Spleen (tissue), 11 donors: ENCODE measurements around the gene PCMT1. TPM values are rescaled to one million over a fixed set of nuclear protein-coding genes. Genes with fewer than 3 reads are reported as not detected.
"Not testable (repeated sequence)": the region's sequence is repeated elsewhere in the genome, so short reads cannot be mapped to it uniquely, and the experiment has no call there.

ENCODE experiments used
- DNase-seq: peaks from one replicate; pipeline ENCODE4 v3.0.0-alpha.2; 2020
- H3K27ac ChIP-seq, 8 donors: fragments of 200-600 bp; sonication (generic) in 7 of 8; 1 replicate in 4 of 8; 2 replicates in 4 of 8; pipeline versions ENCODE4 v1.5.0 to v1.8.0; 2016 to 2021; ENCODE audit warnings: inconsistent platforms in 4 of 8, mild to moderate bottlenecking in 4 of 8, moderate library complexity in 1 of 8
- H3K27me3 ChIP-seq, 7 donors: fragments of 200-600 bp; sonication (generic) in 6 of 7; replicated peaks in 1 of 7; 1 replicate in 4 of 7; 2 replicates in 3 of 7; pipeline versions ENCODE4 v1.5.0 to v1.8.0; 2016 to 2021; ENCODE audit warnings: inconsistent platforms in 3 of 7, mild to moderate bottlenecking in 1 of 7
- H3K36me3 ChIP-seq, 6 donors: fragments of 200-600 bp; sonication (generic) in 5 of 6; 1 replicate in 4 of 6; 2 replicates in 2 of 6; pipeline versions ENCODE4 v1.5.0 to v1.8.0; 2016 to 2021; ENCODE audit warnings: inconsistent platforms in 2 of 6
- H3K4me1 ChIP-seq, 6 donors: fragments of 200-600 bp; sonication (generic) in 5 of 6; 1 replicate in 3 of 6; 2 replicates in 3 of 6; pipeline versions ENCODE4 v1.5.0 to v1.8.0; 2016 to 2021; ENCODE audit warnings: inconsistent platforms in 3 of 6
- H3K4me3 ChIP-seq, 8 donors: fragments of 200-600 bp; sonication (generic) in 7 of 8; 1 replicate in 4 of 8; 2 replicates in 4 of 8; pipeline versions ENCODE4 v1.5.0 to v1.8.0; 2016 to 2021; ENCODE audit warnings: inconsistent platforms in 4 of 8, mild to moderate bottlenecking in 4 of 8, moderate library complexity in 2 of 8
- H3K9me3 ChIP-seq, 8 donors: fragments of 200-600 bp; sonication (generic) in 7 of 8; 1 replicate in 4 of 8; 2 replicates in 4 of 8; pipeline versions ENCODE4 v1.5.0 to v1.8.0; 2016 to 2021; ENCODE audit warnings: inconsistent platforms in 4 of 8
- POLR2A ChIP-seq, 3 donors: fragments of 450-650 bp; IDR thresholded peaks; one replicate each; pipeline ENCODE4 v1.5.1; 2017; ENCODE audit warnings: antibody characterized with exemption in 3 of 3, mild to moderate bottlenecking in 1 of 3
- POLR2AphosphoS5 ChIP-seq, 3 donors: sonication (generic); formaldehyde crosslinking; IDR thresholded peaks; one replicate each; pipeline ENCODE4 v1.5.1; 2017; ENCODE audit warnings: antibody characterized with exemption in 3 of 3
- WGBS, 5 donors: extraction: QIAGEN DNeasy Blood & Tissue Kit in 3 of 5; methylation state at CpG; one replicate each; pipeline versions ENCODE4 v1.1.5 to v1.1.7; 2013 to 2018; 5-methylcytosine and 5-hydroxymethylcytosine counted together
- intact Hi-C: fragments of 100-400 bp; cut with DNase I; formaldehyde crosslinking; loops from one replicate; pipeline ENCODE4 v1.15.0; 2023; ENCODE audit warnings: low total_unique reads
- polyA plus RNA-seq, 3 donors: library from polyadenylated mRNA; stranded (reverse); fragments of 200-250 nt; gene quantifications; one replicate each; pipeline ENCODE4 v1.2.1, GENCODE V29; 2013
- total RNA-seq, 7 donors: library from RNA; depleted of rRNA in 3 of 7; stranded (reverse); fragments of >200 nt in 3 of 7; fragmentation: NEBNext Ultra II Directional in 4 of 7; extraction: Animal tissue kit (Norgen Biotek cat#: 25700) in 4 of 7; gene quantifications; one replicate each; pipeline versions ENCODE4 v1.1.0 to v1.2.1, GENCODE V29; 2016 to 2021
- TF ChIP-seq, protein P1 (sequence below), 11 experiments: fragments of 200-600 bp in 7 of 11; fragments of 450-650 bp in 4 of 11; sonication (generic) in 4 of 11; IDR thresholded peaks in 8 of 11; conservative IDR thresholded peaks in 3 of 11; 1 replicate in 7 of 11; 2 replicates in 4 of 11; pipeline versions ENCODE4 v1.4.0 to v1.8.0; 2016 to 2021; ENCODE audit warnings: antibody characterized with exemption in 11 of 11, inconsistent platforms in 4 of 11, mild to moderate bottlenecking in 1 of 11
- donor health status: healthy with polysubstance abuse.
- donor health status: DM: no; HTN: no; CAD: no; lungs with moderate emphysema.
- donor health status: DM: no; HTN: no; CAD: no.
- donor health status: Bipolar disorder and iron deficiency.
- donor health status: healthy.
- donor health status: DM: no; HTN: no; CAD: no.
- donor health status: DM: yes; HTN: yes; CAD: no.

Gene PCMT1
- total and polyA plus RNA-seq, 10 donors = 22.0 to 66.7 (median 49.2) TPM

DNA sequence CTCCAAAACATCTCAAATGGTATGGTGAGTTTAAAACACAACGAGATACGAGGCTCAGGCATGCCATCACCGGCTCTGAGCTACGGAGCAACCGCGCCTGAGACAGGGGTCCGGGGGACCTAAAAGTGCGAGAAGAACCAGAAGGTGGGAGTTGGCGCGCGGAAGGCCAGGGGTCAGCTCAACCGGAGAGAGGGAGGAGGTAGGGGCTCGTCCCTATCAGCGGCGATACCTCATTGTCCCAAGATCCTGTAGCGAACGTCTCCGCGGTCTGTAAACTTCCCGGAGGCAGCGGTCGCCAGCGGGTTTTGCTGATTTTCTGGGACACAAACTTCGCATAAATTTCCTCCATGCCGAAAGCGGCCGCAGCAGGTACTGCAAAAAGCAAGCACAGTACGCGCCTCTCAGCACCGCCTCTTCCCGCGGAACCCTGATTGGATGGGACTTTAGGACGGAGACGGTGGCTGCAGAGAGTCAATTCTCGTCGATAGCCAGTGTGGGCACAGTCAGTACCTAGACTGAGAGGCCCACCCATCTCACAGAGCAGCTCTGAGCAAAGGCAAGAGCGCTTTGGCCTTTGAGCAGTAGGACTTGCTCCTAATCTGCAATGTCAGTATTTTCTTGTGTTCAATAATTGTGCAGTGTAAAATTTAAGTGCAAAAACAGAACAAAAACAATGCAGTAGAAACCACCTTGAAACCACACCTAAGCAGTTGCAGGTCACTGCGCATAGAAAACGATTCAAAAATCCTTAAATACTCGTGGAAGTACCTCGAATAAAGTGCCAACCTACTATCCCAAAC is 3.2 kb upstream of the PCMT1 start, which contains the start of gene NUP43:
Gene NUP43 (minus strand): TSS at position 383 of the 800 bp plus-strand sequence. CDS start 34 bp downstream, at position 349.
- DNase-seq = peak; percentile 96
- peak within 1 kb of the TSS; percentile 70 to 95 (median 82) for H3K4me3 ChIP-seq
- H3K9me3 ChIP-seq = no peaks in the 10 kb centered on the region
- 5 to 7% (median 5%) methylated on average over 30 to 41 of the region's 41 CpGs for WGBS, 5 donors
- H3K27me3 ChIP-seq = no peaks in the 10 kb centered on the region
- peaks cover 3 to 33% (median 21%) of the 10 kb centered on the region in 6 donors for H3K36me3 ChIP-seq
- TF ChIP-seq POLR2AphosphoS5 (IDR thresholded peaks at IDR 0.05) (peak; percentile 73 to 90 (median 90)), POLR2A (IDR thresholded peaks at IDR 0.05) (peak in 2 of 3 donors; percentile 11 to 28)
- TF ChIP-seq, protein P1, sequence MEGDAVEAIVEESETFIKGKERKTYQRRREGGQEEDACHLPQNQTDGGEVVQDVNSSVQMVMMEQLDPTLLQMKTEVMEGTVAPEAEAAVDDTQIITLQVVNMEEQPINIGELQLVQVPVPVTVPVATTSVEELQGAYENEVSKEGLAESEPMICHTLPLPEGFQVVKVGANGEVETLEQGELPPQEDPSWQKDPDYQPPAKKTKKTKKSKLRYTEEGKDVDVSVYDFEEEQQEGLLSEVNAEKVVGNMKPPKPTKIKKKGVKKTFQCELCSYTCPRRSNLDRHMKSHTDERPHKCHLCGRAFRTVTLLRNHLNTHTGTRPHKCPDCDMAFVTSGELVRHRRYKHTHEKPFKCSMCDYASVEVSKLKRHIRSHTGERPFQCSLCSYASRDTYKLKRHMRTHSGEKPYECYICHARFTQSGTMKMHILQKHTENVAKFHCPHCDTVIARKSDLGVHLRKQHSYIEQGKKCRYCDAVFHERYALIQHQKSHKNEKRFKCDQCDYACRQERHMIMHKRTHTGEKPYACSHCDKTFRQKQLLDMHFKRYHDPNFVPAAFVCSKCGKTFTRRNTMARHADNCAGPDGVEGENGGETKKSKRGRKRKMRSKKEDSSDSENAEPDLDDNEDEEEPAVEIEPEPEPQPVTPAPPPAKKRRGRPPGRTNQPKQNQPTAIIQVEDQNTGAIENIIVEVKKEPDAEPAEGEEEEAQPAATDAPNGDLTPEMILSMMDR (IDR thresholded peaks at IDR 0.05 in 8 of 11, conservative IDR thresholded peaks at IDR 0.05 in 3 of 11) = peak; percentile 75 to 96 (median 90)
- intact Hi-C loops = no loop called here
- H3K27ac ChIP-seq = peak within 1 kb of the TSS; percentile 55 to 86 (median 82)
- H3K4me1 ChIP-seq = peaks cover 25 to 64% (median 44%) of the 10 kb centered on the region in 6 donors

DNA sequence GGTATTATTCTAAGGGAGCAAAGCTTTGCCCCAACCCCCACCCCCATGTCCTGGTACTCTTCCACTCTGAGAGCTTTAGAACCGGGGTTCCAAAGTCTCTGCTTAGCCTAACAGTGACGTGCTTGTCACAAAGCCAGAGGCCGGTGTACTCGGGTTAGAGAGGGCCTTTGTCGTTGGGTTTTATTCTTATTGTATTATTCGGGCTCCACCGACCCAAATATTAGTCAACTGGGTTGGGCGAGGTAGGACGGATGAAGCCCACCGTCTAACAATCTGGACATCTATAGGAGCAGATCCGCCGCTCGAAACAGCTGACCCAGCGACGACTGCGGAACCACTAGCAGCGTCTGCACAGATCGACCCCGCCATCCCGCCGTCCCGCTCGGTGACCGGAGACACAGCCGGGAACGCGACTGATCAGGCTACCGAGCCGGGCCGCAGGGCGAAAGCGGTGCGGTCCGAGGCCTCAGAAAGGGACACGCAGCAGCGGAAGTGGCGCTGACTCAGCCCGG is 403 bp upstream of the PCMT1 start:
- H3K9me3 ChIP-seq, intact Hi-C loops, DNase-seq, H3K36me3 ChIP-seq, H3K27me3 ChIP-seq: not testable (repeated sequence)
- H3K4me1 ChIP-seq = peaks cover 32 to 86% (median 67%) of the 10 kb centered on the region in 6 donors
- H3K27ac ChIP-seq = peak overlapping the region; percentile 82 to 98 (median 94)
- 0 to 1% (median 0%) methylated on average over 1 to 25 of the region's 38 CpGs; no CpG with 5 or more reads in 1 of the 5 donors for WGBS, 5 donors
- peak overlapping the region; percentile 73 to 95 (median 85) for H3K4me3 ChIP-seq

DNA sequence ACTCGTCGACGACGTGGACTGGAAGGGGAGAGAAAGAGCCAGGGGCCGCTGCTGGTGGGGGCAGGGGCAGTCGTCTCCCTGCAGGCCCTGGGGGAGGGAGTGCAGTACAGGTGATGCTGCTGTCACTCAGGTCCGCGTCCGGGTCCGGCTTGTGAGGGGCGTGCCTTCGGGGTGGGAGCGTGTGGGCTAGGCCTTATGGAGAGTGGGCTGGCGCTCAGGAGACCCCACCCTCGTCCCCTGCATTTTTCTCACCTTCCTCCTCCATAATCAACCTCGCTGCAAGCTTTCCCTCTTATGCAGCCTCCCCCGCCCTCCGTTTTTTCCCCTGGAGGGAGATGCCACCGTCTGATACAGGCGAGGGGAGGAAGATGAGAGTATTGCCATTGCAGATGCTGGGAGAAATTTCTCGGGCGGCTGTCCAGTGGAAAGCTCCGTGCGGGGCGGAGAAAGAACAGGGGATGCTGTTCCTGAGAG is 632 bp downstream of the PCMT1 start:
- no peak for DNase-seq
- Histone ChIP-seq H3K36me3 (no peaks in the 10 kb centered on the region), H3K4me1 (peaks cover 28 to 86% (median 67%) of the 10 kb centered on the region in 6 donors), H3K27ac (peak overlapping the region; percentile 82 to 98 (median 94)), H3K4me3 (peak overlapping the region; percentile 73 to 95 (median 85)), H3K27me3 (no peaks in the 10 kb centered on the region), H3K9me3 (no peaks in the 10 kb centered on the region)
- WGBS, 5 donors = 1 to 2% (median 2%) methylated on average over 19 to 25 of the region's 25 CpGs
- intact Hi-C loops = no loop called here
- TF ChIP-seq POLR2AphosphoS5 (IDR thresholded peaks at IDR 0.05) = no peak
- no peak for TF ChIP-seq POLR2A (IDR thresholded peaks at IDR 0.05)
- TF ChIP-seq, protein P1 (IDR thresholded peaks at IDR 0.05 in 8 of 11, conservative IDR thresholded peaks at IDR 0.05 in 3 of 11) = no peak

DNA sequence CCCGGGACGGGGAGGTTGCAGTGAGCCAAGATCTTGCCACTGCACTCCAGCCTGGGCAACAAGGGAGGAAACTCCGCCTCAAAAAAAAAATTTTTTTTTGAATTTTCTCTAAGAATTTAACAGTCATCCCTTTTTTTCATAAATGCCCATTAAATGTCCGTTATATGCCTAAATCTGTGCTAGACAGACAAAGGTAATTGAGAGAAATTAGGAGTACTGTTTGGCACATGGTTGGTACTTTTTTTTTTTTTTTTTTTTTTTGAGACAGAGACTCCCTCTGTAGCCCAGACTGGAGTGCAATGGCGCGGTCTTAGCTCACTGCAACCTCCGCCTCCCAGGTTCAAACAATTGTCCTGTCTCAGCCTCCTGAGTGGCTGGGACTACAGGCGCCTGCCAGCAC is 1.7 kb downstream of the PCMT1 start:
- Histone ChIP-seq H3K4me1 (peaks cover 22 to 87% (median 68%) of the 10 kb centered on the region in 6 donors), H3K36me3 (peaks cover 0 to under 1% (median 0%) of the 10 kb centered on the region in 6 donors), H3K27ac (peak overlapping the region in 3 of 8 donors; percentile 94 to 98 (median 97)), H3K4me3 (peak overlapping the region in 4 of 8 donors; percentile 77 to 89 (median 80)), H3K27me3 (no peaks in the 10 kb centered on the region), H3K9me3 (no peaks in the 10 kb centered on the region)
- intact Hi-C loops = no loop called here
- DNase-seq = no peak
- TF ChIP-seq POLR2AphosphoS5 (IDR thresholded peaks at IDR 0.05) (no peak), POLR2A (IDR thresholded peaks at IDR 0.05) (no peak)
- TF ChIP-seq, protein P1 (IDR thresholded peaks at IDR 0.05 in 8 of 11, conservative IDR thresholded peaks at IDR 0.05 in 3 of 11) = no peak
- WGBS, 5 donors = 75 to 92% (median 82%) methylated on average over 7 to 8 of the region's 8 CpGs

DNA sequence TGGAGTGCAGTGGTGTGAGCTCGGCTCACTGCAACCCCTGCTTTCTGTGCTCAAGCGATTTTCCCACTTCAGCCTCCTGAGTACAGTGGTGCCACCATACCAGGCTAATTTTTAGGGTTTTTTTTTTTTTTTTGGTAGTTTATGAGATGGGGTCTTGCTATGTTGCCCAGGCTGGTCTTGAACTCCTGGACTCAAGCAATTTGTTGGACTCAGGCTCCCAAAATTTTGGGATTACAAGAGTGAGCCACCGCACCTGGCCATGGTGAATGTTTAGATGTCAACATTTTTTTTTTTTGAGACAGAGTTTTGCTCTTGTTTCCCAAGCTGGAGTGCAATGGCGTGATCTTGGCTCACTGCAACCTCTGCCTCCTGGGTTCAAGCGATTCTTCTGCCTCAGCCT is 2.4 kb downstream of the PCMT1 start:
- H3K27me3 ChIP-seq, H3K36me3 ChIP-seq, H3K4me3 ChIP-seq, DNase-seq, intact Hi-C loops, H3K9me3 ChIP-seq: not testable (repeated sequence)
- H3K27ac ChIP-seq = peak overlapping the region in 4 of 8 donors; percentile 9 to 98 (median 84)
- H3K4me1 ChIP-seq = peaks cover 17 to 88% (median 62%) of the 10 kb centered on the region in 6 donors
- WGBS, 5 donors = 89 to 98% (median 93%) methylated on average over 5 of the region's 5 CpGs
